Endothelial cell of umbilical vein (primary cell): ENCODE results near the gene CIP2A. TPM values are rescaled to one million over a fixed set of nuclear protein-coding genes. Genes with fewer than 3 reads are reported as not detected.

Experiments
- BruUV-seq: library from RNA; stranded (reverse); fragments of 400-500 nt; replicated peaks from 2 replicates; lab custom pipeline; 2021; lab: Mats Ljungman, UMichigan
- CTCF ChIA-PET: fragments of 300-600, 350-600 bp; sonication (Branson Sonifier 250); formaldehyde crosslinking; loops from one replicate; lab custom pipeline; 2021; ENCODE audit warnings: antibody characterized with exemption, inconsistent platforms; lab: Charles Lee
- POLR2A ChIA-PET: fragments of 300-600, 350-600 bp; sonication (Branson Sonifier 250); formaldehyde crosslinking; loops from one replicate; lab custom pipeline; 2021; ENCODE audit warnings: antibody characterized with exemption, inconsistent platforms; lab: Charles Lee
- DNase-seq: peaks from one replicate; pipeline ENCODE4 v3.0.0-alpha.2; 2011; ENCODE audit warnings: low read depth, low spot score
- FAIRE-seq: peaks from 2 replicates; lab custom pipeline; 2011; peaks lifted over from hg19 to GRCh38; lab: Jason Lieb, UNC
- H2AFZ ChIP-seq: 2 replicates; pipeline ENCODE4 v1.6.0; 2012; ENCODE audit warnings: low read depth, low read length, control low read depth, inconsistent platforms
- H3K27ac ChIP-seq: 2 replicates; pipeline ENCODE4 v1.5.1; 2011; ENCODE audit warnings: low read depth, mild to moderate bottlenecking, control low read depth, low read length, moderate library complexity; ENCODE audit not compliant: insufficient read depth
- H3K27me3 ChIP-seq, 2 experiments: 2 replicates each; pipeline versions ENCODE4 v1.6.0 to v1.6.1; 2011; ENCODE audit warnings: low read length in 2 of 2, mixed read lengths in 1 of 2; ENCODE audit not compliant: control insufficient read depth in 2 of 2, insufficient read depth in 2 of 2
- H3K36me3 ChIP-seq, 2 experiments: 2 replicates in 1 of 2; 3 replicates in 1 of 2; pipeline ENCODE4 v1.5.1; 2011; ENCODE audit warnings: low read length in 2 of 2, mild to moderate bottlenecking in 1 of 2, moderate library complexity in 1 of 2; ENCODE audit not compliant: control insufficient read depth in 2 of 2, insufficient read depth in 2 of 2; ENCODE audit errors: extremely low read depth in 1 of 2
- H3K4me1 ChIP-seq: 3 replicates; pipeline ENCODE4 v1.5.1; 2011; ENCODE audit warnings: mild to moderate bottlenecking, low read length; ENCODE audit not compliant: control insufficient read depth, insufficient read depth; ENCODE audit errors: extremely low read depth
- H3K4me2 ChIP-seq: 2 replicates; pipeline ENCODE4 v1.6.1; 2011; ENCODE audit warnings: low read length, control low read depth, mixed read lengths; ENCODE audit not compliant: insufficient read depth
- H3K4me3 ChIP-seq, 3 experiments: fragments of 200-600 bp in 1 of 3; sonication (generic), shearing (Covaris generic) in 1 of 3; replicated peaks in 1 of 3; 2 replicates each; pipeline ENCODE4 v1.5.1; 2011 to 2016; ENCODE audit warnings: control low read depth in 3 of 3, low read length in 3 of 3, mild to moderate bottlenecking in 2 of 3, inconsistent platforms in 1 of 3, low read depth in 1 of 3, moderate library complexity in 1 of 3; ENCODE audit not compliant: insufficient read depth in 1 of 3
- H3K79me2 ChIP-seq: 2 replicates; pipeline ENCODE4 v1.6.0; 2012; ENCODE audit warnings: low read length, inconsistent platforms; ENCODE audit not compliant: control insufficient read depth, insufficient read depth
- H3K9ac ChIP-seq: replicated peaks from 2 replicates; pipeline ENCODE3; 2011; ENCODE audit warnings: low read length, control low read depth; ENCODE audit not compliant: insufficient read depth; ENCODE audit errors: extremely low read depth
- H3K9me1 ChIP-seq: replicated peaks from 3 replicates; pipeline ENCODE4 v1.6.0; 2011; ENCODE audit warnings: mild to moderate bottlenecking, low read length; ENCODE audit not compliant: control insufficient read depth, insufficient read depth; ENCODE audit errors: extremely low read depth
- H3K9me3 ChIP-seq: replicated peaks from 2 replicates; pipeline ENCODE4 v1.5.1; 2012; ENCODE audit warnings: low read length, inconsistent platforms; ENCODE audit not compliant: control insufficient read depth, insufficient read depth
- H4K20me1 ChIP-seq: replicated peaks from 2 replicates; pipeline ENCODE3; 2011; ENCODE audit warnings: mild to moderate bottlenecking, low read length; ENCODE audit not compliant: control insufficient read depth, insufficient read depth; ENCODE audit errors: extremely low read depth
- EZH2 ChIP-seq: IDR thresholded peaks from 2 replicates; pipeline ENCODE4 v1.6.1; 2012; ENCODE audit warnings: borderline replicate concordance, low read depth, mild to moderate bottlenecking, moderate library complexity, low read length, inconsistent platforms; ENCODE audit not compliant: severe bottlenecking
- FOS ChIP-seq: IDR thresholded peaks from 2 replicates; pipeline ENCODE4 v1.6.1; 2011; ENCODE audit warnings: mild to moderate bottlenecking, low read length, moderate library complexity, borderline replicate concordance; ENCODE audit not compliant: insufficient read depth
- GATA2 ChIP-seq: IDR thresholded peaks from 2 replicates; pipeline ENCODE4 v1.7.0; 2011; ENCODE audit warnings: low read depth, mild to moderate bottlenecking, moderate library complexity, mixed read lengths, low read length; ENCODE audit not compliant: insufficient read length, insufficient read depth
- JUN ChIP-seq: IDR thresholded peaks from 2 replicates; pipeline ENCODE4 v1.6.1; 2011; ENCODE audit warnings: borderline replicate concordance, low read depth; ENCODE audit not compliant: insufficient read length, insufficient read depth
- POLR2A ChIP-seq: IDR thresholded peaks from 2 replicates; pipeline ENCODE4 v1.6.1; 2012; ENCODE audit warnings: low read depth, mild to moderate bottlenecking, control low read depth, low read length
- POLR2AphosphoS5 ChIP-seq: IDR thresholded peaks from 2 replicates; pipeline ENCODE4 v1.6.1; 2012; ENCODE audit warnings: low read depth, mild to moderate bottlenecking, control low read depth, low read length, moderate library complexity; ENCODE audit not compliant: insufficient read depth
- dilution Hi-C: fragments of 300-500 bp; cut with MboI; formaldehyde crosslinking; loops from one replicate; pipeline ENCODE4 v1.15.0; 2019; ENCODE audit warnings: low sequenced_read_pairs; ENCODE audit not compliant: extremely low pct_ligation_motif_present
- intact Hi-C: fragments of 100-400 bp; cut with micrococcal nuclease; formaldehyde crosslinking; loops from one replicate; pipeline ENCODE4 v1.10.0; 2022
- polyA plus RNA-seq, 4 experiments: library from polyadenylated mRNA; depleted of rRNA in 3 of 4; stranded (reverse) in 3 of 4; unstranded in 1 of 4; fragments of >200 nt; gene quantifications; 2 replicates each; pipeline versions ENCODE4 v1.2.1 to v1.2.3, GENCODE V29; 2011 to 2012; ENCODE audit warnings: missing spikeins in 1 of 4
- total RNA-seq: library from RNA; stranded (reverse); gene quantifications from 2 replicates; pipeline ENCODE4 v1.2.3, GENCODE V29; 2021
- TF ChIP-seq, protein P1 (sequence below), 2 donors: IDR thresholded peaks; 1 replicate in 1 of 2; 2 replicates in 1 of 2; pipeline ENCODE4 v1.5.1; 2011; ENCODE audit warnings: low read length in 2 of 2, mild to moderate bottlenecking in 2 of 2, moderate library complexity in 2 of 2, control low read depth in 1 of 2, inconsistent platforms in 1 of 2, low read depth in 1 of 2; ENCODE audit not compliant: insufficient read depth in 1 of 2; ENCODE audit errors: extremely low read depth in 1 of 2

The CIP2A gene
- total and polyA plus RNA-seq, 2 donors (not counting 3 experiments of a cell fraction or from before 2014, with no cell fraction given): 9.4 to 33.7 TPM

DNA sequence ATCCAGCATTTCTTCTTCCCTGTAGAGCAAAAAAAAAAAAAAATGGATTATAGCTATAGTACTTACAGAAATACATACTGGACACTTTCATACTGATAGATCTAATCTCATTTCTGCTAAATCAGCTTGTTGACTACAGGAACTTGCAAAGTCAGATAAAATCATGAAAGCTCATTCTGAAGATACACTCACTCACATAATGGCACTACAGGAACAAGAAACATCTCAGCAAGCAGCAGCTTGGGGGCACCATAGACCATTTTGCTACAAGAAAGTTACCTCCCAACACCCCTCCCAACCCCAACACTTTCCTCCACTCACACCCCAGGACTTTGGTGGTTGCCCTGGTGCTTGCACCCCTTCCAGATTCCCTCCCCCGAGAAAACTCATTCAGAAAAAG lies 83.4 kb downstream of the CIP2A start:
- ChIA-PET POLR2A (no interaction called here), CTCF (interaction anchor here (0.7 to 2.5 kb wide), 4 partner anchors 9 to 409 kb away, joined by 3 to 22 read pairs (median 4); no protein-coding TSS in a partner anchor)
- no peaks in the 10 kb centered on the region for H3K36me3 ChIP-seq
- DNase-seq (no peak), FAIRE-seq (no peak)
- H3K4me2 ChIP-seq: no peak overlapping the region
- H3K4me1 ChIP-seq: no peaks in the 10 kb centered on the region
- no peak overlapping the region for H3K9ac ChIP-seq
- dilution Hi-C loops (no loop called here), intact Hi-C loops (no loop called here)
- no peaks in the 10 kb centered on the region for H3K9me3 ChIP-seq
- no peak overlapping the region for H3K27ac ChIP-seq
- H4K20me1 ChIP-seq: no peaks in the 10 kb centered on the region
- TF ChIP-seq POLR2A: no peak
- TF ChIP-seq JUN: no peak
- no peak for TF ChIP-seq FOS
- no peak for TF ChIP-seq POLR2AphosphoS5
- TF ChIP-seq, protein P1, sequence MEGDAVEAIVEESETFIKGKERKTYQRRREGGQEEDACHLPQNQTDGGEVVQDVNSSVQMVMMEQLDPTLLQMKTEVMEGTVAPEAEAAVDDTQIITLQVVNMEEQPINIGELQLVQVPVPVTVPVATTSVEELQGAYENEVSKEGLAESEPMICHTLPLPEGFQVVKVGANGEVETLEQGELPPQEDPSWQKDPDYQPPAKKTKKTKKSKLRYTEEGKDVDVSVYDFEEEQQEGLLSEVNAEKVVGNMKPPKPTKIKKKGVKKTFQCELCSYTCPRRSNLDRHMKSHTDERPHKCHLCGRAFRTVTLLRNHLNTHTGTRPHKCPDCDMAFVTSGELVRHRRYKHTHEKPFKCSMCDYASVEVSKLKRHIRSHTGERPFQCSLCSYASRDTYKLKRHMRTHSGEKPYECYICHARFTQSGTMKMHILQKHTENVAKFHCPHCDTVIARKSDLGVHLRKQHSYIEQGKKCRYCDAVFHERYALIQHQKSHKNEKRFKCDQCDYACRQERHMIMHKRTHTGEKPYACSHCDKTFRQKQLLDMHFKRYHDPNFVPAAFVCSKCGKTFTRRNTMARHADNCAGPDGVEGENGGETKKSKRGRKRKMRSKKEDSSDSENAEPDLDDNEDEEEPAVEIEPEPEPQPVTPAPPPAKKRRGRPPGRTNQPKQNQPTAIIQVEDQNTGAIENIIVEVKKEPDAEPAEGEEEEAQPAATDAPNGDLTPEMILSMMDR (IDR thresholded peaks at IDR 0.05; ENCODE audit: extremely low read depth in 1 of 2, insufficient read depth in 1 of 2, low read depth in 1 of 2, low read length in 2 of 2): no peak
- no peak for TF ChIP-seq EZH2
- TF ChIP-seq GATA2: no peak
- peaks cover 2% of the 10 kb centered on the region in 2 experiments for H3K27me3 ChIP-seq
- H2AFZ ChIP-seq: no peak overlapping the region
- no peak overlapping the region for H3K4me3 ChIP-seq
- no TSS peak for BruUV-seq
- H3K9me1 ChIP-seq: no peaks in the 10 kb centered on the region
- H3K79me2 ChIP-seq: no peaks in the 10 kb centered on the region
